ENCODE results near the gene ATAD2B. TPM values are rescaled to one million over a fixed set of nuclear protein-coding genes. Genes with fewer than 3 reads are reported as not detected.

The ATAD2B gene
- total RNA-seq, 1 donor from 2014 or later, result 24.3 TPM

DNA sequence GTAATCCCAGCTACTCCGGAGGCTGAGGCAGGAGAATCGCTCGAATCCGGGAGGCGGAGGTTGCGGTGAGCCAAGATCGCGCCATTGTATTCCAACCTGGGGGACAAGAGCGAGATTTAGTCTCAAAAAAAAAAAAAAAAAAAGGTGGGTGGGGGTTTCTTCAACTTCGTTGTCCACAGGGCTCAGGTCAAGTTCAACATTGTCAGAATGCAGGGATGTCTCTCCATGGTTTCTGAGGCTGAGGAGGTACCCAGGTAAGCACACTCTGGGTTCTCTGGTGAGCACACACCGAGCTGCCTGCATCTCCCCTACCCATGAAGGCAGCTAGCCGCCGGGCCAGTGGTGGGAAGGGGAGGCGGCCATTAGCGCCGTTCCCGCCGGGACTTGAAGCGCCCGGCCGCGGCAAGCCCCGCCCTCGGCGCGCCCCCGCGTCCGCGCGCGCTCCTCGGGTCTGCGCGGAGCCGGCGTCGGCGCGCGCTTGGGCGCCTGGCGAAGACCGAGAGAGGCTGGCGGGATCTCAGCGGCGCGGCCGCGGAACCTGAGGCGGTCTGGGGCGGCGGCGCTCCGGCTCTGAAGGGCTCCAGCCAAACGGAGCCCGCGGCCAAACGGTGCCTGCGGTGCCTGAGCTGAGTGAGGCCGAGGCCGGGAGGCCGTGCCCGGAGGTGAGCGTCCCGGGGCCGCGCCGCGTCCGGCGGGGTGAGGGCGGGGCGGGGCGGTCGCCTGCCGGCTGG, 13.2 kb upstream of the ATAD2B start, which contains the start of gene UBXN2A:
TSS of gene UBXN2A (plus strand) at position 477 of the 731 bp plus-strand sequence. CDS start 17,852 bp downstream, outside the sequence.
- Histone ChIP-seq H3K4me3 (peak within 1 kb of the TSS; percentile 69), H3K9me3 (no peaks in the 10 kb centered on the region), H3K27ac (peak within 1 kb of the TSS; percentile 92), H3K36me3 (no peaks in the 10 kb centered on the region), H3K4me1 (peaks cover 18% of the 10 kb centered on the region), H3K27me3 (ENCODE audit: low read depth) (no peaks in the 10 kb centered on the region)
- peak; percentile 98 for ATAC-seq
- TF ChIP-seq, protein P1, sequence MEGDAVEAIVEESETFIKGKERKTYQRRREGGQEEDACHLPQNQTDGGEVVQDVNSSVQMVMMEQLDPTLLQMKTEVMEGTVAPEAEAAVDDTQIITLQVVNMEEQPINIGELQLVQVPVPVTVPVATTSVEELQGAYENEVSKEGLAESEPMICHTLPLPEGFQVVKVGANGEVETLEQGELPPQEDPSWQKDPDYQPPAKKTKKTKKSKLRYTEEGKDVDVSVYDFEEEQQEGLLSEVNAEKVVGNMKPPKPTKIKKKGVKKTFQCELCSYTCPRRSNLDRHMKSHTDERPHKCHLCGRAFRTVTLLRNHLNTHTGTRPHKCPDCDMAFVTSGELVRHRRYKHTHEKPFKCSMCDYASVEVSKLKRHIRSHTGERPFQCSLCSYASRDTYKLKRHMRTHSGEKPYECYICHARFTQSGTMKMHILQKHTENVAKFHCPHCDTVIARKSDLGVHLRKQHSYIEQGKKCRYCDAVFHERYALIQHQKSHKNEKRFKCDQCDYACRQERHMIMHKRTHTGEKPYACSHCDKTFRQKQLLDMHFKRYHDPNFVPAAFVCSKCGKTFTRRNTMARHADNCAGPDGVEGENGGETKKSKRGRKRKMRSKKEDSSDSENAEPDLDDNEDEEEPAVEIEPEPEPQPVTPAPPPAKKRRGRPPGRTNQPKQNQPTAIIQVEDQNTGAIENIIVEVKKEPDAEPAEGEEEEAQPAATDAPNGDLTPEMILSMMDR (IDR thresholded peaks at IDR 0.05), result no peak
- peak; percentile 87 for DNase-seq
- intact Hi-C loops (cut with DNase I), result no loop called here

GRCh38 chr2:23934259-23934658, 7.3 kb upstream of the ATAD2B start:
- peaks cover 5% of the 10 kb centered on the region for H3K4me1 ChIP-seq
- TF ChIP-seq, protein P1 (IDR thresholded peaks at IDR 0.05), result no peak
- no peak for ATAC-seq
- no peak overlapping the region for H3K4me3 ChIP-seq
- no peak overlapping the region for H3K27ac ChIP-seq
- intact Hi-C loops (cut with DNase I), result no loop called here
- H3K36me3 ChIP-seq, result no peaks in the 10 kb centered on the region
- DNase-seq, result no peak
- H3K9me3 ChIP-seq, result no peaks in the 10 kb centered on the region
- H3K27me3 ChIP-seq (ENCODE audit: low read depth), result no peaks in the 10 kb centered on the region

DNA sequence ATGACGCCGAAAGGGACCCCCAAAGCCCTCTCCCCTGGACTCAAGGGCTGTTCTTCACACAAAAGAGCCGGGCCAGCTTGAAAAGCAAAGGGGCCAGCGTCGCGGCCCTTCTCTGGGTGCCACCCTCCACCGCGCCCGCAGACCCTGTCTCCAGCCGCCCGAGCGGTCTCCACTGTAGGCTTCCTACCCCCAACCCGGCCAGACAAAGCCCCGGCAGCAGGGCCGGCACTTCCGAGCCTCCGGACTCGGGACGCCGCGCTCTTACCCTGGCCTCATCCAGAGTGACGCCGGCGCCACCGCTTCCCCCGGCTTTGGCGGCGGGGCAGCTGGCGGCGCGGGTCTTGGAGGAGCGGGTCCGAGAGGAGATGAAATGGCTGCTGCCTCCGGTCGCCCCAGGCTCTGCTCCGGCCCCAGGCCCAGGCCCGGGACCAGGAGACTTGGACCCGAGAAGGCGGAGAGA, 603 bp downstream of the ATAD2B start:
- no peaks in the 10 kb centered on the region for H3K9me3 ChIP-seq
- DNase-seq (peak; percentile 71), ATAC-seq (peak; percentile 63 to 64)
- no peaks in the 10 kb centered on the region for H3K36me3 ChIP-seq
- H3K4me1 ChIP-seq, result peaks cover 35% of the 10 kb centered on the region
- peak overlapping the region; percentile 97 for H3K27ac ChIP-seq
- H3K4me3 ChIP-seq, result peak overlapping the region; percentile 91
- TF ChIP-seq, protein P1 (IDR thresholded peaks at IDR 0.05), result no peak
- intact Hi-C loops (cut with DNase I), result no loop called here
- no peaks in the 10 kb centered on the region for H3K27me3 ChIP-seq (ENCODE audit: low read depth)

GRCh38 chr2:23925702-23926289, 1.1 kb downstream of the ATAD2B start:
- no peaks in the 10 kb centered on the region for H3K27me3 ChIP-seq (ENCODE audit: low read depth)
- H3K9me3 ChIP-seq, result no peaks in the 10 kb centered on the region
- peak; percentile 63 to 76 for ATAC-seq
- TF ChIP-seq, protein P1 (IDR thresholded peaks at IDR 0.05), result no peak
- H3K4me1 ChIP-seq, result peaks cover 35% of the 10 kb centered on the region
- no peak for DNase-seq
- H3K4me3 ChIP-seq, result peak overlapping the region; percentile 91
- H3K36me3 ChIP-seq, result no peaks in the 10 kb centered on the region
- peak overlapping the region; percentile 97 for H3K27ac ChIP-seq
- intact Hi-C loops (cut with DNase I), result no loop called here

DNA sequence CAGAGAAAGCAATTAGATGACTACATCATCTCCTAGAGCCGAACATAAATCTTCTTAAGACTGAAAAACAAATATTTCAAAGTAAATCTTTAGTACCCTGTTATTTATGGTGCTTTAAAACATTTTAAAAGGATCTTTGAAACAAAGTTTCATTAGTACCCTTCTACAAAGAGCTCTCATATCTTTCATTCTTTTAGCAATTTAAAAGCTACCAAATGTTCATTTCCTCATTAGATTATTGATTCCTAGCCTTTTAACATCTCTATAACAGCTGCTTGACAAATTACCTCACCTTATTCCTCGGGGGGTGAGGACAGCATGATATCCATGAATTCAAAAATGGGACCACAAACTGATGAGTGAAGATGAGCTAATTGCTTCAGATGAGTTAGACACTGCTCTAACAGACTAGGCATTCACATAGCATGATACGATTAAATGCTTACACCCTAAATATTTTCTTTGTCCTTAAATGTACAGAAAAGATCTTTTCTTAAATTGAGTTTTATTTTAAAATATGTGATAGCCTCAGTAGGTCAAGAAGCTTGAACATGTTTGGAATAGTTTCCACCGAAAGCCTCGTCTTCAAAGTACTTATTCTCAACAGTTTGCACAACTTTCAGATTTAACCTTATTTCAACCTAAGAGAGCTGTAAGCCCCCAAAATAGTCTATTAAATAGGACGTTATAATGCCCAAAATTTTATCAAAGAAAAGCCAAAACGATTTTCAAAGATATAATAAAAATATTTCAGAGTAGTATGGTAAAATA, 2.1 kb downstream of the ATAD2B start:
- no peaks in the 10 kb centered on the region for H3K36me3 ChIP-seq
- TF ChIP-seq, protein P1 (IDR thresholded peaks at IDR 0.05), result no peak
- DNase-seq (no peak), ATAC-seq (no peak)
- H3K4me1 ChIP-seq, result peaks cover 35% of the 10 kb centered on the region
- H3K27me3 ChIP-seq (ENCODE audit: low read depth), result no peaks in the 10 kb centered on the region
- H3K4me3 ChIP-seq, result peak overlapping the region; percentile 91
- peak overlapping the region; percentile 97 for H3K27ac ChIP-seq
- H3K9me3 ChIP-seq, result no peaks in the 10 kb centered on the region
- intact Hi-C loops (cut with DNase I), result no loop called here
